Measurements from ENCODE around the gene TBR1.

TBR1 gene

GRCh38 chr2:161412346-161412745 is 3.8 kb upstream of the TBR1 start:
- DNase-seq (ENCODE audit: low read depth): no peak
- TF ChIP-seq, protein P1, sequence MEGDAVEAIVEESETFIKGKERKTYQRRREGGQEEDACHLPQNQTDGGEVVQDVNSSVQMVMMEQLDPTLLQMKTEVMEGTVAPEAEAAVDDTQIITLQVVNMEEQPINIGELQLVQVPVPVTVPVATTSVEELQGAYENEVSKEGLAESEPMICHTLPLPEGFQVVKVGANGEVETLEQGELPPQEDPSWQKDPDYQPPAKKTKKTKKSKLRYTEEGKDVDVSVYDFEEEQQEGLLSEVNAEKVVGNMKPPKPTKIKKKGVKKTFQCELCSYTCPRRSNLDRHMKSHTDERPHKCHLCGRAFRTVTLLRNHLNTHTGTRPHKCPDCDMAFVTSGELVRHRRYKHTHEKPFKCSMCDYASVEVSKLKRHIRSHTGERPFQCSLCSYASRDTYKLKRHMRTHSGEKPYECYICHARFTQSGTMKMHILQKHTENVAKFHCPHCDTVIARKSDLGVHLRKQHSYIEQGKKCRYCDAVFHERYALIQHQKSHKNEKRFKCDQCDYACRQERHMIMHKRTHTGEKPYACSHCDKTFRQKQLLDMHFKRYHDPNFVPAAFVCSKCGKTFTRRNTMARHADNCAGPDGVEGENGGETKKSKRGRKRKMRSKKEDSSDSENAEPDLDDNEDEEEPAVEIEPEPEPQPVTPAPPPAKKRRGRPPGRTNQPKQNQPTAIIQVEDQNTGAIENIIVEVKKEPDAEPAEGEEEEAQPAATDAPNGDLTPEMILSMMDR (IDR thresholded peaks at IDR 0.05; ENCODE audit: insufficient read depth, low read depth, low read length, missing control alignments): no peak
- no peak overlapping the region for H3K4me3 ChIP-seq (ENCODE audit: low read depth, low read length)

DNA sequence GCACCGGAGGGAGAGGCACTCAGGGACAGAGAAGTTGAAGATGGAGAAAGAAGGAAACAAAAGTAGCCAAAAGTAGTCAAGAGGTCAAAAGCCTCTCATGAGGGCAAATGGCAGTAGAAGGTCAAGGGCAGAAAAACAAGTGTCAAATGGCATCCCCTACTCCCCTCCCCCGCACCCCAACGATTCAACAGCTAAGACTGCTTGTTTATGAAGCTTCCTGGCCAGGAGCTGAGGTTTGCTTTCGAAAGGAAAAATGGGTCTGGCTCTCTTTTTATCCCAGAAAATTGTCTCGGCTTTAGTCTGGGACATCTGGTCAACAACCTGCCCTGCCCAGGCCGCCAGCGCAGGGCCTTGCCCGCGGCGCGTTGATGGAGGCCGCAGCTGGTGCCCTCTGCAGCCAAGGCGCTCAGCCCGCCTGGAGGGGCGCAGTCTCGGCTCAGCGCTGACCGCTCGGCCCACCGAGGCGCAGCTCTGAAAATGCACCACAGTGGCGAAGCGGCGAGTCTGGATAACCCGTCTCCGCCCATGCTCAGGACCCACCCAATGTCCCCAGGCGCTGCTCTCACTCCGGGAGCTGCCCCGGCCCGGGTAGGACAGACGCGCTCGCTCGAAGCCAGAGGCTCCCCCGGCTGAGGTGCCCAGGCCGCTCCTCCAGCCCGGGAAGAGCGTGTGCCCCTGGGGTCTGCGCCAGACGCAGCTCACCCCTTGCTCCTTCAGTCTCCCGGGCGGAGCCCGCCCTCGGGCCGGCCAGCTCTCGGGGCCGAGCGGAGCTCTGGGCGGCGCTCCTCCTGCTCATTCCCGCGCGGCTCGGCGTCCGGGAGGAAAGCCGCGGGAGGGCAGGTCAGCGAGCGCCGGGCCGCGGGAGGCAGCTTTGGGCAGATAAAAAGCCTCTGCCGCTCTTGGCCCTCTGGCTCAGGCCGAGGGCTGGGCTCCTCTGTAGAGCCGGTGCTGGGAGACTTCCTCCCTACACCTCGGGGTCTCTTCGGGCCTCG is 1.8 kb upstream of the TBR1 start:
- no peak for DNase-seq (ENCODE audit: low read depth)
- peak overlapping the region; percentile 44 for H3K4me3 ChIP-seq (ENCODE audit: low read depth, low read length)
- TF ChIP-seq, protein P1 (IDR thresholded peaks at IDR 0.05; ENCODE audit: insufficient read depth, low read depth, low read length, missing control alignments): no peak

DNA sequence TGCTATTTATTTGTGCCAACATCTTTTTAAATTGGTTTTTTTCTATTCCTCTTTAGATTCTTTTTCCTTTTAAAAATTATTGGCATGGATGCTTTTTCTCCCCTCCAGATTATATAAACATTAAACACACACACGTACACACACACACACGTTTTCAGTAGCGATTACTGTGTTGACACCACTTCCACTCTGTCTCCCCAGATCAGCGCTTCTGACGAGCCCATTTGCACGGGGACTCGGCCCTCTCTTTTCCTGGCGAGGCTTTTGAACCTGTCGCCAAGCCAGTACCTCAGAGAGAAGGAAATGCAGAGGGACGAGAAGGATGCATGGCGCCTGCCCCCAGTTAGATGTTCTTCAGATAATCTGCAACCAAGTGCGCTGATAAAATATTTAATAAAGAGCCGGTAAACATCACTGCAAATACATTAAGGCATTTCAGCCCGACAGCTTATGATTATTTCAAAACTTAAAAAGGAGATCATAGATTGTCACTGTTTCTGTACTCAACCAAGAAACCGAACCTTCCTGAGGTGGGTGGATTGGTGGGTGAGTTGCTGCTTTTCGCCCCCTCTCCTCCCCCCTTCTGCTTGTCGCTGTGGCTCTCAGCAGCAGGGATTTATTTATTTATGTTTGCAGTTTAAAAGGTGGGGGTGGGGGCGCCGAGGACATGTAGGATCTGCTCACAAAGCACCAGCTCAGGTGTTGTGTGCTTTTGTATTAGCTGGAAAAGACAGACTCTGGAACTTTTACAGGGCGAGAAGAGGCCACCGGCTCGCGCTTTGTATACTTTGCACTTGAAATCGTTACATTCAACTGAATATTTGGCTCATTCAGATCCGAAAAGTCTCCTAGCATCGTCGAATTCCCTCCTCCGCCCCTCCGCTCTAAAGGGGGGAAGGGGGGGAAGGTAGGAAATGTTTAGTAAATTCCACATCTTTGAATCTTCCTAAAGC is 787 bp upstream of the TBR1 start:
- H3K4me3 ChIP-seq (ENCODE audit: low read depth, low read length): peak overlapping the region; percentile 44

GRCh38 chr2:161416708-161417437 is 776 bp downstream of the TBR1 start:
- no peak overlapping the region for H3K4me3 ChIP-seq (ENCODE audit: low read depth, low read length)
- TF ChIP-seq, protein P1 (IDR thresholded peaks at IDR 0.05; ENCODE audit: insufficient read depth, low read depth, low read length, missing control alignments): no peak
- no peak for DNase-seq (ENCODE audit: low read depth)

More for the DNA sequence above, 787 bp upstream of the TBR1 start:
- TF ChIP-seq, protein P1 (IDR thresholded peaks at IDR 0.05; ENCODE audit: insufficient read depth, low read depth, low read length, missing control alignments): no peak
- no peak for DNase-seq (ENCODE audit: low read depth)

DNA sequence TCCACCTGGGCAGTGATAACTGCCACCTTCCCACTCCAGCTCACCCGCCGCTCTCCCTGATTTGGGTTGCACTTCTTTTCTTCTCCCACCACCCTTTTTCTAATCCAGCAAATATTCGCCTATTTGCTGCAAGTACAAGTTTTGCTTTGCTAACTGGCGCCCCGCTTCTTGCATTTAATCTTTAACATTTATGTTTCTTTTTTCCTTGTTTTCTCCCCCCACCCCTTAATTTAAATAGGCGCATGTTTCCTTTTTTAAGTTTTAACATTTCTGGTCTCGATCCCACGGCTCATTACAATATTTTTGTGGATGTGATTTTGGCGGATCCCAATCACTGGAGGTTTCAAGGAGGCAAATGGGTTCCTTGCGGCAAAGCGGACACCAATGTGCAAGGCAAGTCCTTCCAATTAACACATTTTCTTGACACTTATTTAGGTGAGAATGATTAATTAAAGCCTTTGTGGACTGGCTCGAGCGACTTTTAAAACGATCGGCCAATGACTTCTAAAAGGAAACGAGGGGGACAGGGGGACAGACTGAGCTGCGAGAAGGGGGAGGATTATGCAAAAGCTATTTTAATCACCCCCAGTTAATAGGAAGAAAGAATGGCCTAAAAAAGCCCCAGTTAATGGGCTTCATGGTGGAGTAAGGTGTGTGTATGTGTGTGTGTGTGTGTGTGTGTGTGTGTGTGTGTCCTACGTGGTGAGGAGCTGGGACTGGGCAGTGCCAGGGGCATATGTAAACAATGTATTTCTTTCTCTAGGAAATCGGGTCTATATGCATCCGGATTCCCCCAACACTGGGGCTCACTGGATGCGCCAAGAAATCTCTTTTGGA is 1.6 kb downstream of the TBR1 start:
- H3K4me3 ChIP-seq (ENCODE audit: low read depth, low read length): no peak overlapping the region
- TF ChIP-seq, protein P1 (IDR thresholded peaks at IDR 0.05; ENCODE audit: insufficient read depth, low read depth, low read length, missing control alignments): no peak
- DNase-seq (ENCODE audit: low read depth): no peak

Data from GM12865 (cell line).